Measurements from ENCODE around the gene SEPTIN2. TPM values are rescaled to one million over a fixed set of nuclear protein-coding genes. Genes with fewer than 3 reads are reported as not detected.
"Not testable (repeated sequence)": the region's sequence is repeated elsewhere in the genome, so short reads cannot be mapped to it uniquely, and the experiment has no call there.

The SEPTIN2 gene
- total RNA-seq, result 394 and 411 TPM in 2 replicates

DNA sequence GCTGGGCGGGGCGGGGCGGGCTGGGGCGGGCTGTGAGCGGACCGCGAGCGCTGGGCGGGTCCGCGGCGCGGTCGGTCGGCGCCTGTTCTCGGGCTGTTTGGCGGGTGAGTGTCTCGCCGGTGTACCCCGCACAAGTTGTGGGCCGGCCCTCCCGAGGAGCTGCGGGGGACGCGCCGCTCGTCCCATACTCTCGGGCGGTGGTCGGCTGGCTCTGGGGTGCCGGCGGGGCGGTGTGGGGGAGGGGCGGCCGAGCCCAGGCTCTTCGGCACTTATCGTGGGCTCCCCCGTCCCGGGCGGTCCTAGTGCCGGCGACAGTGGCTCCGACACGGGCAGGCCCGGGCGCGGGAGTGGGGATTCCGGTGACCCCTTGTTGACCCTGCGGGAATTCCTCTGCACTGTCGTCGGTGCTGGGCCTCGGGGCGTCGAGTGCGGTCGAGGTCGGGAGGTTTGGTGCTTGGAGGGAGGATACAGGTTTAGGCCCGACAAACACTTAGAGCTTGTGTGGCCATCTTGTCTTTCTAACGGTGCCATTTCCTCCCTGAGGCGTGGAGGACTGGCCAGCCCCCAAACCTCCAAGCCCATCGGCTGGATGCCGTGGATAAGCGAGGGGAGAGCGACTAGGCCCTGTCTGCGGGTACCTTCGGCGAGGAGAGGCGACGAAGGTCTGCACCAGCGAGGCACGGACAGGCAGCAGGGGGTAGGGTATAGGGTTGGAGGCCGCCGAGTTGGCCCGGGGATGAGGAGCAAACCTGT, at the start of gene SEPTIN2:
SEPTIN2 (plus strand) TSS at position 47 of the 753 bp plus-strand sequence. CDS start 8,308 bp downstream, outside the sequence.
- DNase-seq (ENCODE audit: low read depth in 2 of 2), result peak in 1 of 2 donors; percentile 69

DNA sequence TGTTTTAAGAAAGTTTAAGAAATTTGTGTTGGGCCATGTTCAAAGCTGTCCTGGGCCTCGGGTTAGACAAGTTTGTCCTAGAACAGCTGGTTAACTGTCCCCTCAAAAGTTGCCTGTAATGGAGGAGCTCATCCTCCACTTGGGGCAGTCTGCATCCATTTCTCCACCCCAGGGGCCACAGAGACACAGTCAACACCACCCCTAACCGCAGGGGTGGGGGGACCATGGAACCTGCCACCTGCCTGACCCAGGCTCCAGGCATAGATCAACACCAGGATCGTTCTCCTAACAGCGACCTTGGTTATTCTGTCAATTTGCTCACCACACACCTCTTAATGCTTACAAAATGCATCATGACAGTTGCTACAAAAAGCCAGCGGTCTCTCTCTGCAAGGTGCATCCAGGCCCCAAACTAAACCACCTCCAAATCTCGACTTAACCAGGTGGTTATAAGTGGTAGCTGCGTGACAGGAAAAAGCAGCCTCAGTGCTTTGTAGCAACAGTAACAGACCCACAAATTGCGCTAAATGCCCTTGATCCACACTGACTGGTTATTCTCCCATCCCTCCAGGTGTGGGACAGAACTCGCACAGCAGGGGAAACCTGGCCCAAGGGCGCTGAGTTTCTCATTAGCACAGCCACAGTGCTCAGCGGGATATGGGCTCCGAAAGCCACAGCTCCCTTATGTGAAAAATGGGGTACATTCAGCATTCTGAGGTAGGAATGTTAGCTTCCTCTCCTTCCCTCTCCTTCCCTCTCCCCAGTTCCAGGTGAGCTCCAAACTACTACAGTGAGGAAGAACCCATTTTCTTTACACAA, 48.3 kb upstream of the SEPTIN2 start:
- DNase-seq (ENCODE audit: low read depth in 2 of 2), result no peak

DNA sequence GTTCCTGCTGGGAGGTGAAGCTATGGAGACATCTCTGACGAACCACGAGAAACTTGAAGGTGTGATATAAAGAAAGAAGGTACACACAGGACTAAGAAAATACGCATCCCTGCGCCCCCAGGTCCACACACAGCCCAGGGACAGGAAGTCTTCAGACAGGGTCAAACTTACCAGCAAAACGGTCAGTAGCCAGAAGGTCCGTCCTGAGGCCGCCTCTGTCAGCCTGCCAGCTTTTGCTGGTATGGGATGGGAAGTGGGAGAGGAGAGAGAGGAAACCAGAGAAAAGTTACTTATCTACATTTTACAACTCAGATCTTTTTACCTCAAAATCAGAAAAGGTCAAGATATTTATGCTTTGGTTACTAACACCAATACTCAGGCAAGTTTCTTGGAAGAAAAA, 47.4 kb upstream of the SEPTIN2 start:
- peak; percentile 40 to 41 for DNase-seq (ENCODE audit: low read depth in 2 of 2)

DNA sequence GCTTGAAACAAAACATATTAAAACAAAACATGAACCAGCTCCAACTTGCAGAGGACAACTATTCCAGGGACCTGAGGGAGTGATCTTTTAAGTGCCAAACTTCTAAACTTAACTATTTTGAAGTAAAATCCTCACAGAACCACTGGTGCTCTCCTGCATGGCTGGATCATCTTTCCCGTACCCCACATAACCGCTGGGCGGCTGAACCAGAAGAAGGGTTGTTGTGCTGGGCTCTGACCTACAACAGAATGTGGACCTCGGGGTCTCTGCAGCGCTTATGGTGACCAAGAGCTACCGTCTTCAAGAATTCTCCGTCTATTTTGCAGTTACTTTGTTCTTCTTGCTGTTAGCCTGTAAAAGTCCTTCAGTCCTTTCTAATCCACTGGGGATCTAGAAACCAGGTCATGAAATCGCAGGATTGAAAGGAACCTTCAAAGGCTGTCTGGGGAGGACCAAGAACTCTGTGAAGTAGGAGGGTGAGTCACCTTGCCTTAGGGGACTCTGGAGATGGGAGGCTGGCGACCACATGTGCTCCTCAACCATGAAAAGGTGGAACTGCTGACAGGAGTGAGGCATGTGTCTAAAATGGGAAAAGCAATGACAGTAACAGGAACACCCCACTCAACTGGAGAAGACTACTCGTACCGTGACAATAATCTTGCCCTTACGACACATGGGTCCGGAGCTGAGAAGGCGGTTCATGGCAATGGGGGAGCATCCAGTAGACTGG, 46.8 kb upstream of the SEPTIN2 start:
- DNase-seq (ENCODE audit: low read depth in 2 of 2), result no peak

DNA sequence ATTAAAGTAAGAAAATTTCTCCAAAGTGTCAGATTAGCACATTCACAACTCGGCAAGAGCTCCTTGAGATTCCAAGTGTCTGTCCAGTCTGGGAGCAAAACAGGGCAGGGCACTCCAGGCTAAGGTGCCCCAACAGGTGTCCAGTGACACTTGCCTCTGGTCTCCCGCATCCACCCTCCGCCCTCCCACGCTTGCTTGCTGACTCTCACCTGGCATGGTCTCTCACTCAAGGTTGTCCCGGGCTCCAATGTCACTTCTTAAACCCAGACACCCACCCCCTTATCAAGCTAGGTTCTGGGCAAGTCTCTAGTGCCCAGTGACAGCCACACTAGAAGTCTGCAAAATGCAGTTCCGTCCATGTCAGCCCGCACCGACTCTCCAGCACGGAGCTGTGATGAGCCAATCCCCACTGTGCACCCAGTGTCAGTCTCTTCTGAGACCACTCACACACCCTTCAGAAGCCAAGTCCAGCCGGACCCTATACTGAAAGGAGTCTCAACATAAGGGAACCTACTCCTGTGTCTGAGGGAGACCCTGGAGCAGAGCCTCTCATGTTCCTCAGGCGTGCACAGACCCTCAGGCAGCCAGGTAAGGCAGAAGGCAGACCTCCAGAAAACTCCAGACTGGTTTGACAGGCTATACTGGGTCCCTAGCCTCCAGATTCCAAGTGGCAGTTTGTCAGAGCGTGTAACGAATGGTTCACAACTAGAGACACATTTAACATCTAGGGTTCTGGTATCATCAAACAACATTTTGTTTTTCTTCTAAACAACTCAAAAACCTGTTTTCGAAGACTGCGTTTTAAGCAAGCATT, 45.8 kb upstream of the SEPTIN2 start:
- DNase-seq (ENCODE audit: low read depth in 2 of 2), result no peak

DNA sequence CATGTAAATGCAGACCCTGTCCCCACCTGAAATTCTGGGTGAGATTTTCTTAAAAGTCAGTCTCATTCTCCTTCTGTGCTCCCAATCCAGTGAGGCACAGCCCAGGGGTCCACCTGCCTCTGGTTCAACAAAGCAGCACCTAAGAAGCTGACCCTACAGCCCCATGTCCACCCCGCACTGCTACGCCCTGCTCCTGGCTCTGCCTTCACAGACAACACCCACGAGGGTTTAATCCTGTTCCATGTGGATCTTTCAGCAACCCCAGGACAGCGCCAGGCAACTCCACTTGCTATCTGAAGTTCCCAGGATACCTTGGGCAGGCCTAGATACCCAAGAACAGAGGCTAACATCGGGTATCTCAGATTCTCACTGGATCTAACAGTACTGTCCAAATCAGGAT, 45.2 kb upstream of the SEPTIN2 start:
- DNase-seq (ENCODE audit: low read depth in 2 of 2), result no peak

DNA sequence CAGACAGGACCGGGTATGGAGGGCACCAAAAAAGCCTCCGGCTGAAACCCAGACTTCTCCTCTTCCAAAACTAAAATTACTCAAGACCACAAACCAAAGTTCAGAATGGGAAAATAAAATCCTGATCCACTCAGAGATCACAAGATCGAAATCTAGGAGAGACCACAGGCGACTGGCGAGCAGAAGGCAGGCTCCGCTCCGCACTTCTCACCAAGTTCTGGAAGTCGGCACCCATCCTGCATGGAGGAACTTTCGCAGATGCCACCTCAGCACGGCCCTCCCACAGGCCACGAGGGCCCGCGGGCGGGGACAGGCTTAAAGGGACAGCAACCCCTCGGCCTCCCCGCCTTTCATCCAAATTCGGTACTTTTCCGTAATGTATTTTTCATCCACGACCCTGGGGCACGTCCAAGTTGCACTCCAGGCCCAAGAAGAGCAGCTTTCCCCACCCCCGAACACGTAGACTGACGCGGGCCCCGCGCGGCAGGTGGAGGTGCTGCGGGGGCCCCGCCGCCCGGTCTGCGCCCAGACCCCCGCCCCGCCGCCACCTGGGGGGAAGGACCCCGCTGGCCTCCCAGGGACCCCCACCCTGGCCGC, 43.9 kb upstream of the SEPTIN2 start:
- peak; percentile 81 to 83 for DNase-seq (ENCODE audit: low read depth in 2 of 2)

DNA sequence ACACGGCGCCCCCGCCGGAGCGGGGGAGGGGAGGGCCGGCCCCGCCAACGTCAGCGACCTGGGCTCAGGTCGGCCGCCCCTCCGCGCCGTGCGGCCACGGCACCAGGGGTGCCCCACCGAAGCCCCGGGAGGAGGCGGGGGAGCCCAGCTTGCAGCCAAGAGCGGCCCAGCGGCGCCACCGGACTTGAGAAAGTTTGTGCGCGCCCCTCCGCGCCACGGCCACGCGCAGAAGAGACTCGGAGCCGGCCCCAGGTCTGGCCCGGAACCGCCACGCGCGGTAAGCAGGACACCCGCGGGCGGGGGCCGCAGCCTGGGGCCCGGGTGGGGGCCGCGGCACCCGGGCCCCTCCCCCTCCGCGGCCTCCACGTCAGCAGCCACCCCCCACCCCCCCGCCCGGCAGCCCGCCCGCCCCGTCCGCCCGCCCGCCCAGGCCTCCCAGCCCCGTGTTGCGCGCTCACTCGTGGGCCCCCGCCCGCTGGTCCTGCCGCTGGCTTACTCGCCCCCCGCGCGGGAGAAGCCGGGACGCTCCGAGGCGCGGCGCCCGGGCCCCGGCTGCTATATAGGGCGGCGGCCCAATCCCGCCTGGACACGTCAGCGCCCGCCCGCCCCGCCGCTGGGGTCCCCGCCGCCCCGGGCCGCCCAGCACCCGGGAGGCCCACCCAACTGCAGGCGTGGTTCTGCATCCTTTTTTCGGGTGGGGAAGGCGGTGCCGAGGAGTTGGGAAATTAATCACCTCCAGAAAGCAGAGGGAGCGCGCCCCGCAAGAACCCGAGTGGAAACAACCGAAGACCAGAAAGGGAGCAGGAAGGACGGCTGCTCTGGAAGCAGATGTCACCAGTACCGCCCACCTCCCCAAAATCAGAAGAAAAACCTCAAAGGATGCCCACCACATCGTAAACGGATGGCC, 43.2 kb upstream of the SEPTIN2 start:
- peak; percentile 59 to 72 for DNase-seq (ENCODE audit: low read depth in 2 of 2)

DNA sequence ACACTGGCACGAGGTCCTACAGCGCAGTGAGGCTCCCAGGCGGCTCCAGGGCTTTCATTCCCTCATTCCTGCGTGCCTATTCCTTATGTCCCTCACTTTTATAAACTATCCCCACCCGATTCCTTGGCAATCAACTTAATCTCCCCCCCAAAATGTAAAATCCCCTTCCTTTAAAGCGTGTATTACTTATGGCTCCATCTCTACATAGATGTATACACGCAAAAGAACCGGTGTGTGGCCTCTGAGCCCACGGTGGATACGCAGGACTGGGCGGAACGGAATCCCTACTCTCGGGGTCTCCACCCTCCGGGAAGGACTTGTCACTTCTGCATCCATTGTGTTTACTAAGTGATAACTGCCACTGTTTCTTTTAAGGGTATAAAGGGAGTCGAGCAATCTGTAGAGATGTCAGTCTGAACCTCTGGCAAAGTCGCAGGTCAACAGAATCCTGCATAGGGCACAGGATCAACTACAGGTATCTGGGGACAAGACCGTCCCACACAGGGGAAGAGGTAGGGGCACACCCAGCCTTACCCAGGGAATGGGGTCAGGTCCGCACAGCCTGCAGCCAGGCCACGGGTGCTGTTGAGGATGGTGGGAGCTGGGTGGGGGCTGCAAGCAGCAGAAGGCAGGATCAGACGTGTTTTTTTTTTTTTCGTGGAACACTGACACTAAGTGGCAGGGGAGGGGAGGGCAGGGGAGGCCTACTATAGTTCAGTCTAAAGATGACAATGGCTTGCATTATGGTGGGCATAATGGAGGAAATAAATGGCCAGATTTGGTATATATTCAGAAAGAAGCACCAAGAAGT, 42.3 kb upstream of the SEPTIN2 start:
- DNase-seq (ENCODE audit: low read depth in 2 of 2), result peak in 1 of 2 donors; percentile 28

DNA sequence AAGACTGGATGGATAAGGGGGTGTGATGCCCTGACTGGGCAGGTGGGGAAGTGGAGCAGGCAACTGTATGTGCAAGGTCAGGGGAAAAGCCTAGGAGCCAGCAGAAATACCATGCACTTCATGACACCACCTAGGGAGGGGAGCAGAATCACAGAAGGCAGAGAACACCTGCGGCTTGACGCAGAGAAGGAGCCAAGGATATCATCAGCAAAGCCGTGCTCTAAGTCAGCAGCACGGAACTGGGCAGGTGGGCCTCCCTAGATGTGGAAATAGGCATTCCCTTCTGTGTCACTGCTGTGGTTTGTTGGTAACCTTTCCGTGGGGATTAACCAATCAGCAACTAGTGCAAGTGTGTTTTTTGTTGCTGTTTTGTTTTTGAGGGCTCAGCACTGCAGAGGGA, 41.6 kb upstream of the SEPTIN2 start:
- no peak for DNase-seq (ENCODE audit: low read depth in 2 of 2)

DNA sequence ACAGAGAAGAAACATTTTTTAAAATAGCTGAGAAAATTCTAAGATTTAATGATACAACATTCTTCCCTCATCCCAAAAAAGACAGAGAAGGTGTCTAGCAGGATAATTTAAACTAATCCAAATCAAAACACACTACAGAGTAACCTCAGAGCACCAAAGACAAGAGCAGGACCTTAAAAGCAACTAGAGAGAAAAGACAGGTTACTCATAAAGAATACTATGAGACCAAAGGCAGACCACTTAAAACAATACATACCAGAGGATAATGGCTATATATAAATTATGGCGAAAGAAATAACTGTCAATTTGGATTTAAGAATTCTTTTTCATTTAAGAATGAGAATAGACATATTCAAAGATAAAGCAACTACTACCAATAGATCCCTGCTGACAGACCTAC, 40.2 kb upstream of the SEPTIN2 start:
- no peak for DNase-seq (ENCODE audit: low read depth in 2 of 2)

DNA sequence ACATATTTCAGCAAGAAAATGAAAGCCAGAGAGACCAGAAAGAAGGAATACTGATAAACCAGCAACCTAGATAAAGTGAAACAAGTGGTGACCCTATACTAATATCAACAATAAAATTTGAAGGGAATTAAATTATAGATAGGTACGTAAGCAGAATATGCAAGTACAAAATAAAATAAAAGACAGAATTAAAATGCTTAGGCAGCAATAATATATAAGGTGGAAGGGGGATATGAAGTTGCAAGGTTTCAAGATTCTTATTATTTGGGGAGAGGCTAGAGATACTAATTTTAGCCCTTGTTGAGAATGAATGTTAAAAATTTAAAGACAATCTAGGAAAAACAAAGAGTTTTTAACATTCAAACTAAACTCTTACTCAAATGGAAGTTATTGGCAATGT, 39.8 kb upstream of the SEPTIN2 start:
- no peak for DNase-seq (ENCODE audit: low read depth in 2 of 2)

DNA sequence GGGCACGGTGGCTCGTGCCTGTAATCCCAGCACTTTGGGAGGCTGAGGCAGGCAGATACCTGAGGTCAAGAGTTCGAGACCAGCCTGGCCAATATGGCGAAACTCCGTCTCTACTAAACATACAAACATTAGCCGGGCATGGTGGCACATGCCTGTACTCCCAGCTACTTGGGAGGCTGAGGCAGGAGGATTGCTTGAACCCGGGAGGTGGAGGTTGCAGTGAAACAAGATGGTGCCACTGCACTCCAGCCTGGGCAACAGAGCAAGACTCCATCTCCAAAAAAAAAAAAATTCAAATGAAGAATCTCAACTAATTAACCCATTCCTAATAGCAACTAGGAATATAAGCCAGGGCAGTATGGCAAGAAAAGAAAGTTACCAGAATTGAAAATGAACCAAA, 37.4 kb upstream of the SEPTIN2 start:
- DNase-seq (ENCODE audit: low read depth in 2 of 2), result not testable (repeated sequence)

DNA sequence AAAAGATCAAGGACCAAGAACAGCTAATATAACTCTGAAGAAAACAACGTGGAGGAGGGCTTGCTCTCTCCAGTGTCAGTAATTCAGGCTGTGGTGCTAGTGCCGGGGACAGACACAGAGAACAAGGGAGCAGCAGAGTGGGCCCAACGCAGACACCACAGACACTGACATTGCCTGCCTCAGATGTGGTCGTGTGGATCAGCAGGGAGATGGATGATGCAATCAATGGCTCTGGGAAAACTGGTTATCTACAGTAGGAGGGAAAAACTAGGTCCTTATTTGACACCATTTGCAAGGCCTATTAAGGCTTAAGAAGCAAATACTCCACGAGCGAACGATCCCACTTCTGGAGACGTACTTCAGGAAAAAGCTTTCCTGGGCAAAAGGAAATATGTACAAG, 36.3 kb upstream of the SEPTIN2 start:
- no peak for DNase-seq (ENCODE audit: low read depth in 2 of 2)

DNA sequence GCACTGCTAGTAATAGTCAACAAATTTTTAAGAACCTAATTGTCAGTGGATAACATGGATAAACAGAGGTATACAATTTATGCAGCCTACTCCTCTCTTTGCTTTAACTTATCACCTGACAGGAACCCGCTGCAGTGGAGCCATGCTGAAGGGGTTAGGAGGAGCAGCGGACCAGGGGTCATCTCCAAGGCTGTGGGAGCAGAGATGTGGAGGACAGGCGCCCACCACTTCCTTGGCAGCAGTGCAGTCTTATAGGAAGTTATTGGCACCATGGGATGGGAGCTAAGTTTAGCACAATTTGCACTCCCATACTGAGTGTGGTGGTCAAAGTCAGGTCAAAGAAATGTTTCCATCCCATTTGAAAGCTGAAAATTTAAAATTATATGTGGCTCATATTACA, 35.9 kb upstream of the SEPTIN2 start:
- no peak for DNase-seq (ENCODE audit: low read depth in 2 of 2)

DNA sequence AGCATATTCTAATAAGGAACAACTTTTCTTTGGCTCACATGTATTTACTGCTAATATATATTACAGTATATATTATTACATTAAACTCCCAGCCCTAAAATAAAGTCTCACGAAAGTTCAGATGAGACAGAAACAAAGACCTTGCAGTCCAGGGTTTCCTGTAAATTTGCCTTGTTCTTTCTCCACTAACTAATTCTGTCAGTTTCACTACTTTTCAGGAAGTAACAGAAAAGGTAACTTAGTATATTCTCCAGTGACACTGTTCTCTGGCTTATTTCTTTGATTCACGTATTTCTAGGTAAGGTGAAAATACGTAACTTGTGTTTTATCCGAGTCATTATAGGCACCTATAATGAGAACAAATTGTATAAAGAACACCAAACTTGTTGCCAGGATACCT, 35.4 kb upstream of the SEPTIN2 start:
- no peak for DNase-seq (ENCODE audit: low read depth in 2 of 2)

DNA sequence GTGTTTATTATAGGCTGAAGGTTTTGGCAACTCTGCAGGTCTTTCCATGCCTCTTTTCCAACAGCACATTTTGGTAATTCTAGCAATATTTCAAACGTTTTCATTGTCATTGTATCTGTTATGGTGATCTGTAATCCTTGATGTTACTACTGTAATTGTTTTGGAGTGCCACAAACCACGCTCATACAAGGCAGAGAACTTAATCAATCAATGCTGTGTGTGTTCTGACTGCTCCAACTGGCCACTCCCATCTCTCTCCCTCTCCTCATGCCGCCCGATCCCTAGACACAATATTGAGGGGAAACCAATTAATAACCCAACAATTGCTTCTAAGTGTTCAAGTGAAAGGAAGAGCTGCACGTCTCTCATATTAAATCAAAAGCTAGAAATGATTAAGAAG, 33.2 kb upstream of the SEPTIN2 start:
- no peak for DNase-seq (ENCODE audit: low read depth in 2 of 2)

DNA sequence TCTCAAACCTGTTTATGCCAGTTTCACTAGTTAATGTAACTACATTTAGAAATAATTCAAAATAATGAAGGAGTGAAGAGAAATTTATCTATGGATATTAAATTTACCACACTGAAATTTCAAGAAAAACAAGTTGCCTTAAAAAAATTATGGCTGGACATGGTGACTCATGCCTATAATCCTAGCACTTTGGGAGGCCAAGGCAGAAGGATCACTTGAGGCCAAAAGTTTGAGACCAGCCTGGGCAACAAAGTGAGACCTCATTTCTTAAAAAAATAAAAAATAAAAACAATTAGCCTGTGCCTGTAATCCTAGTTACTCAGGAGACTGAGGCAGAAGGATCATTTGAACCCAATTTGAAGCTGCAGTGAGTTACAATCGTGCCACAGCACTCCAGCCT, 30.1 kb upstream of the SEPTIN2 start:
- DNase-seq (ENCODE audit: low read depth in 2 of 2), result no peak
